Activated CD4-positive, alpha-beta T cell treated with anti-CD3 and anti-CD28 coated beads, Interleukin-2, Interleukin-6, amounts not matched to agents 100 ng/mL and 50 ng/mL, durations not matched to agents 16 hours and 8 hours (primary cell): ENCODE results near the gene CHPF2.

Experiments used
- DNase-seq: peaks from one replicate; pipeline ENCODE4 v3.0.0-alpha.2; 2020

CHPF2 gene

DNA sequence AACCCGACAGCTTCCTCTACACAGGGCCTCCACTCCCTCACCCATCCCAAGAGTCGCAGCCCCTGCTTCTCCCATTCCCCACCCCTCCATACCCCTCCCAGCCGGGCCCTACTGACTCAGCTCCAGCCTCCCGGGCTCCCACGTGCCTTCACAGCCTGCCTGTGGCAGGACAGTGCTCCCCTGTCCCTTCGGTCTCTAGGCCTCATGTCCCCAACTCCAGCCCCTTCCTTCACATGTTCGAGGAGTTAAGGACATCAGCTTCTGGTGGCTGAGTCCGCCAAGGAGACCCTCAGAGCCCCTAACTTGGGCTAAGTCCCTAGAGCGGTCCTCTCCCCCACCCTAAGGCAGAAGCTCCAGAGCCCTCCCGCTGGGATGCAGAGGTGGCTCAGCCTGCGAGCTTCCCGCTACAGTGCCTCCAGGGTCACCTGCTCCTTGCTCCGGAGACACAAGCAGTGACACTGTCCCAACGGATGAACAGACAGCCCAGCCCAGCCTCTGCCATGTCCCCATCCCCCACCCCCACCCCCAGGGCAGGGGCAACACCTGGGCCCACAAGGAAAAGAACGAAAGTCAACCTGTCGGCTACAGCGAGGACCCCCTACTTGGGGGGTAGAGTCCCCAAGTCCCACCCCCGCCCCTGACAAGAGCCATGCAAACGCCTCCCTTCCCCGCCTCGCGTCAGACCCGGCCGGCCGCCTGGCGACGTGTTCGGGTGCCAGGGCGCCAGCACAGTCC is 15.5 kb downstream of the CHPF2 start:
- DNase-seq: no peak

DNA sequence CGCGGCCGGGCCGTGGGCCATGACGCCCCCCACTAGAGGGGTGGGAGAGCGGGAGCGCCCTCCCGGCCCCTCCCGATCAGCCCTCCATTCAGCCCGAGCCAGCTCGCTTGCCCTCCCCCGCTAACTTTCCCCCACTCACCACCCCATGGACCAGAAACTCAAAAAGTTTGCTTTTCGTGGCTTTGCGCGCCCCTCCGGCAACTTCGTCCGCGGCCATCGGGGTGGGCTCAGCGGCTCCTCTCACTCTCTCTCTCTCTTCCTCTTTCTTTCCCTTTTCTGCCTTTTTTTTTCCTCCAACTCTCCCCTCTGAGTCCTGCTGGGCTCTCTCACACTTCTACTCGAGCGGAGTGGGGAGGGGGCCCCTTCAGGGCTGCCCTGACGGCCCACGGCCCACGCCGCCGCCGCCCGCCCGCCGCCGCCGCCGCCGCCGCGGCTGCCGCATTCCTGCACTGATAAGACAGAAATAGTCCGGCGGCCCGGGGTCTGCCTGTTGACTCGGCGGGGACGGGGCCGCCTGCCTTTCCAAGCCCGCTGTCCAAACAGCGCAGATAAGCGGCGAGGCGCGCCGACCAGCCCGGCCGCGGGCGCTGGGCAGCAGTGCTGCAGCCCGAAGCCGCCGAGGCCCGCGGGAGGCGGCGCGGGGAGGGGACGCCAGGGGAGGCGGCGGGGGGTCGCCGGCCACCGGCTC is 16.2 kb downstream of the CHPF2 start, which contains the start of gene SMARCD3:
Gene SMARCD3, minus strand, starts transcription at position 349 of the 688 bp plus-strand sequence. Its CDS starts 132 bp downstream, at position 217.
- DNase-seq: peak; percentile 21

DNA sequence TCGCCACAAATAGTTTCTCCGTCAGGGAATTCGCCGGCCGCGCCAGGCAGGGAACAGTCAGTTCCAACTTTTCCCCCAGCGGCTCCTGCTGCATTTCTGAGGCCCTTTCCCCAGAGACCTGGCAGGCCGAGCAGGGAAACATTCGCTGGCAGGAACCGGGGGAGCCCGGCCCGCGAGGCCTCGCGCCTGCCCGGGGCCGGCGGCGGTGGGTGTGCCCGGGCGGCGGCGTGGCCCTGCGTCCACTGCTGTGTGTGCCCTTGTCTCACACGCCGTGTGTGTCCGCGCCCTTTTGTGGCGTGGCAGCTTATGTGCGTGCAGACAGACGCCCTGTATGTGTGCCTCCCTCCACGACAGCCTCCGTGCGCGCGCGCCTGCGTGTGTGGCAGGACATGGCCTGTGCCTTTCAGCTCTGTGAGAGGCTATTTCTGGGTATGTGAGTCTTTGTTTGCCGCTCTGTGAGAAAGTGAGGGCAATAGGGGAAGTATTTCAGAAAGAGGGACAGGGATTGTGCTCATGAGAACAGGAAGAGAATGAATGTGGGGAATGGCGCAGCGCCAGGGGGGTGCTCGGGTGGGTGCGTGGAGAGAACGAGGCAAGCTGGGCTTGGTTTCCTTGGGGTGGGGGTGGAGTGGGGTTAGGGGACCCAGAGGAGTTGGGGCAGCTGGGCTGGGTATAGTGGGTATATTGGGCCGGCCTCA is 16.9 kb downstream of the CHPF2 start:
- DNase-seq: peak; percentile 32

DNA sequence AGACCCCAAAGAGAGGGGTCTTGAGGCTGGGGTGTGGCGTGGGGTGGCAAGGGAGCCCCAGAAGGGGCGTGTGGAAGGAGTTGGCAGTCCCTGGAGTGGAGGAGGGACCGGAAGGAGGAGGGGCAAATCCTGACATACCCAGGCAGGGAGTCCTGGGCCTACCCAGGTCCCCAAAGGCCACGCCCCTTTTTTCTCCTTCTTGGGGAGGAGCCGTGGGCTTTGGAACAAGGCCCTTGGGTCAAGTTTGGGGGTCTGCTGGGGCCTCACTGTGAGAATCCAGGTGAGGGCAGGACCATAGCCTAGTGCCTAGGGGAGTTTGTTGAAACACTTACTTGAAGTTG is 17.4 kb downstream of the CHPF2 start:
- DNase-seq: no peak

DNA sequence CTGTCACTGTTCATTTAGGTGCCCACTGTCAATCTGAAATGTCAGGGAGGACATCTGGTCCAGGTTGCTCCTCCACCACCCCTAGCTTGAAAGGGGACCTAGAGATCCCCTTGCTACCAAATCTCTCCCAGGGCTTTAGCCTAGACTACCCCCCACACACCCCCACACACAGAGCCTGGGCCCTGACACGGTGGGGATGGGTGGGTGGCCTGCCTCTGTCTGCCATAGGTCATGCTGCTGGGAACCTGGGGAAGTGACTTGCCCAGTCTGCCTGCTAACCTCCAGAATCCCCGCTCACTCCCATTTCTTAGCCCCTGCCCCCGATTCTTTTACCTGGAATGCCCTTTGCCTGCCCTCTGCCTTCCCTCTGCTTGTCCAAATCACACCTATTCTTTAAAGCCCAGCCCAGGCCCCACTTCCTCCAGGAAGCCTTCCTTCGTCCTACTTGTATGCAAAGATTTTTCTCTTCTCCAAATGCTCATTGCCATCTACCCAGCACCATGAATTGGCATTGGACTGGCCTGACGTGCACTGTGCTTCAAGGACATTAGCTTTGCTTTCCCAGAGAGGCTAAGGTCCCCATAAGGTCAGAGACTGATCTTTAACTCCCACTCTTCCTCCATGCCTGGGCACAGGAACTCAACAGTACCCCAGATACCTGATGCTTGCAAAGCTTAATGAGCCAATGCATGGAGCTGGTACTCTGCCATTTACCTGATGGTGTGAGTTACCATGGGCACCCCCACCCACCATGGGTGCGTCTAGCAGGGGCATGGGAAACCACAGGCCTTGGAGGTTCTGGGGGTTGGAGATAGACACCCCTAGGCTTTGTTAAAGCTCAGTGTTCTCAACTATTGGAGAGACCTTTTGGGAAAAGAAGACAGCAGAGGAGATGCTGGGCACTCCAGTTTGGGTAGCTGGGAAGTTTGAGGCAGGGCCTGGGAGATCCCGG is 18.2 kb downstream of the CHPF2 start:
- no peak for DNase-seq

DNA sequence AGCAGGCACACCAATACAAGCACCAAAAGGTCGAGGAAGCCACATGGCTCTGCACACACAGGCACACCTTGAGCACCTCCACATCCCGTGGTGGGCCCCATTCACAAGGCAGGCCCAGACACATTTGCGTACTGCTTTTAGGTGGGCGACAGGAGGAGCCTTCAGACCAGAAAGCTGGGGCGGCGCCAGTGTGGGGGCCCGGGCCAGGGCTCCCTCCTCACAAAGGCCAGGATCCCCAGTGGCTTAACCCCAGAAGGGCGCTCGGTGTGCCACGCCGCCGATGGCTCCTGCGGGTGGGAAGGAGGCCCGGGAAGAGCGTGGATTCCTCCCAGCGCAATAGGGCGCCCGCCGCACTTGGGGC is 19.0 kb downstream of the CHPF2 start:
- DNase-seq: no peak

DNA sequence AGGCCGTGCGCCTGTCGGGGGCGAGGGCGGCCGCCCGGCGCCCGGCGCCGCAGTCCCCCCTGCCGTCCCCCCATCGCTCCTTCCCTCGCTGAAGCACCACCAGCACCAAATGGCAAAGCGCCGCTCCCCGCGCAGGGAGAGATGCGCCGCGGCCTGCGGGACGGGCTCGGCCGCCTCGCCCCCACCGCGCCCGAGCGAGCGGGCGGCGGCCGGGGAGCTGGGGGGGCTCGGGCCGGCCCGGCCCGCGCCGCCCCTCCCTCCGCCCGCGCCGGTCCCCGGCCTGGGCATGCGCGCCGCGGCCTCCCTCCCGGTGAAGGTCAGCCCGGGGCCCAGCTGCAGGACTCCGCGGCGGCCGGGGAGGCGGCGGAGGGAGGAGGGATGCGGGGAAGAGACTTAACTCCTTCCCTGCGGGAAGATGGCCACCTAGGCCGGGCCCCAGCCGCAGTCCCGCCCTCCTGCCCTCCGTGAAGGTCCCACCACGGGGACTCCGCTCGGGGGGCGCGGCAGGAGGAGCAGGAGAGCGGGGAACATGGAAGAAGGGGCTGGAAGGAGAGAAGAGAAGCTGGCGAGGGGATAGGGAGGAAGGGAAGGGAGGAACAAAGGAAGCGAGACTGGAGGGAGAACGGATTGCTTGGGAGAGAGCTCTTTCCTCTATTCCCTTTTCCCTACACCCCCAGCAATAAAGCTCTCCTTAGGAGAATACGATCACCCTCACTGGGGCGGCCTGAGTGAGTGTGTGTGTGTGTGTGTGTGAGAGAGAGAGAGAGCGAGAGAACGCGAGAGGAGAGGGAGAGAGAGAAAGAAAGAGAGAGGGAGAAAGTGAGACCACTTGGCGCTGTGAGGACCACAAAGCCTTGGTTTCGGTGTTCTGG is 19.6 kb downstream of the CHPF2 start:
- DNase-seq: no peak

DNA sequence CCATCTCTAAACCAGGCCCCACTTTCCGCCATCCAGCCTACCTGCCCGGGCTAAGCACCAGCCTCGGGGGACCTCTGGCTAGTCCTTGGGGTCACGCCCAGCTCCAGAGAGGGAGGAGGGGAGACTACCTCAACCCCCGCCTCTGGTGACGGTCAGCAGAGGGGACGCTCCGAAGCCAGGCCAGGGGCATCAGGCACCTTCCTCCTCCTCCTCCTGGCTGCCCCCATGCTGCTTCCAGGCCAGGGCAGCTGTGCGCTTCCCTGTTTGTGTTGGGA is 20.2 kb downstream of the CHPF2 start:
- no peak for DNase-seq

DNA sequence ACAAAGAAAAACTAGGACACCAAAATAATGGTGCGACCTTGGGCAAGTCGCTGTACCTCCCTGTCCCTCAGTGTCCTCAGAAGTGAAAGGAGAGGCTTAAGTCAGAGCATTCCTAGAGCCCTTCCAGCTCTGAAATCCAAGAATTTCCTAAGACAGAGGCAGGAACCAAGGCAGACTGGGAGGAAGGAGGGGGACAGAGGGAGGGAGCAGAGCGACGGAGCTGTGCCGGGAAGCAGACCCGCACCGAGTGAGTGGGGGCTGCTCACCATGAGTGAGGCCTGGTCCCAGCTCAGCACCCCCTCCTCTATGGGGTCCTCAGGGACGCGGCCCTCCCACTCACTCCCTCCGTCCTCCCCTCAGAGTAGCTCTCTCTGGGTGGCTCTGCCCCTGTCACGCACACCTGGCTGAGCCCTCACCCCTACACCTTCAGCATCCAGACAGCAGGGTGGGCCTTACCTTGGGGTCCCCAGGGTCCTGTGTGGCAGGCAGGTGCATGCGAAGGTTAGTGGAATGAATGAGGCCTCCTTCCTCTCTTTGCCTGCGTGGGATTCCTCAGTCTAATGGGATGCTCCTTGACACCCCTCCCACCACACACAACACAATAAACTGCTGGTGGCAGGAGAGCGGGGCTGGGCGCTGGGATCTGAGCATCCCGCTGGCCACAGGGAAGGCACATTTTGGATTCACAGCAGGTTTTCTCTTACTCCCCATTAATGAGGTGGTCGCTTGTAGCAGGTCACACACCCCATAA is 20.9 kb downstream of the CHPF2 start:
- DNase-seq: no peak

DNA sequence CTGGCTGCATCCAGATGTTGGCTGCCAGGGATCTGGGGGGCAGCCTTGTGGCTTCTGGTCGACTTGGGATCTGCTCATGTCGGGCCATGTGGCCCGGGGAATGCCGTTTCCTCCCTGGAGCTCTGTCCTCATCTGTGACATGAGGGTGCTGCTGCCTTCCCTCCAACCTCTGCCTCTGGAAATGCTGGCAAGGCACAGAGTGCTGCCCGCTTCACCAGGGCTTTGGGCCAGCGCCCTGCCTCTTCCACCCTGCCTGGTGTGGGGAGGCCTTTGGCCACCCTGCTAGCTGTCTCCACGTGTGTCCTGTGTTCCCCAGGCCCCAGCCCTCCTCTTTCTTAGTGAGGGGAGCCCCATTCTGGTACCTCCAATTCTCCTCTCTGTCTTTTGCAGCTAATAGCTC is 22.0 kb downstream of the CHPF2 start:
- no peak for DNase-seq

DNA sequence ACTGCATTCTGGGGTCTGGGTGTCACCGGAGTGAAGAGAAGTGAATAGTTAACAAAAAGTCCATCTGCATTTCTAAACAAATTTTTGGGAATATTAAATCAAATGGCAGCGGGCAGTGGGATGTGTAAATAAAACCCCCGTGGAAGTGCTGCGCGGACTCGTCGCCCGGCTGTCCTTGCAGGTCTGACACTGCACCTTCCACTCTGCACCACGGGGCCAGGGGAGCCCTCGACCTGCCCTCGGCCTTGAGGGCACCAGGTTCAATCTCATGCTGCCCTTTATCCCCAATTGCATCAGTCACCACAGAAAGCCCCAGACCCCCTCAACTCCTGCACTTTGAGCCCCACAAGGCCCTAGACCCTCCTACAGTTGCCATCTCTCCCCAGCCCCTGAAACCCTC is 22.6 kb downstream of the CHPF2 start:
- no peak for DNase-seq

DNA sequence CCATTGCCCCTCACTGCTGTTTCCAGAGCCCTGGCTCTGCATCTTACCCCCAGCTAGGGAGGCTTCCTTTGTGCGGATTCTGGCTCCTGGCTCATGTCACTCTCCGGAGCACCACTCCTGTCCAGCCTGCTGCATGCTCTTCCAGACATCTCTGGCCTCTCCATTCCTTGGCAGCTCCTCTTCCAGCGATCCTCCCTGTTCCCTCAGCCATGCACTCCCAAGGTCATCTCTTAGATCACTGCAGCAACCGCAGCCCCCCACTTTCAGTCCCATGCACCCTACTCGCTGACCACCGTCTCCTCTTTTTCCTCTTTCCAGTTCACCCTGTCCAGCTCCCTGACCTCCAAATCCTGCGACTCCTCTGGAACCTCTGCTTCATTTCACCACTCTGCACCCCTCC is 23.1 kb downstream of the CHPF2 start:
- no peak for DNase-seq

DNA sequence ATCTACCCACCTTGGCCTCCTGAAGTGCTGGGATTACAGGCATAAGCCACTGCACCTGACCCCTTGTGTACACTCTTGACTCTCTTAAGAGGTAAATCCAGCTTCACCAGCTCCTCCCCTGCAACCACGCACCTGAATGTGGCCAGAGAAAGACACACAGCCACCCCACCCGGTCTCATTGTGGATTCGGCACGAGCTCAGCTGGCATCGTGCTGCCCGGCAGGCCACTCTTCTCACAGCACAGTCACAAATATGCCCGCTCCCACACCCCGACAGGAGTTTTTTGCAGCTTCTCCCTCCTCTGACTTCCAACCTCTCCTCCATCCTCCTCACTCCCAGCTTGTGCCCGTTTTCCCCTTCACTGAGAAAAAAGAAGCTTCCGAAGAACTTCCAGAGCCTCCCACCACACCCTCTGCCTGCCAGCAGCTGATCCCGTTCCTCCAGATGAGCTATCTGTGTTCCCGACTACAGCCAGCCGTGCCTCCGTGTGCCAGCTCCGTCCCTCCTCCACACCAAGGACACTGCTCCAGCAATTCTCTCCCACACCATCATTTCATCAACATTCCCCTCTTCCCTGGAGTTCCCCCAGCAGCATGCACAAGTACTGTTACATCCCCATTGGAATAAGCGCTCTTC is 24.2 kb downstream of the CHPF2 start:
- no peak for DNase-seq

DNA sequence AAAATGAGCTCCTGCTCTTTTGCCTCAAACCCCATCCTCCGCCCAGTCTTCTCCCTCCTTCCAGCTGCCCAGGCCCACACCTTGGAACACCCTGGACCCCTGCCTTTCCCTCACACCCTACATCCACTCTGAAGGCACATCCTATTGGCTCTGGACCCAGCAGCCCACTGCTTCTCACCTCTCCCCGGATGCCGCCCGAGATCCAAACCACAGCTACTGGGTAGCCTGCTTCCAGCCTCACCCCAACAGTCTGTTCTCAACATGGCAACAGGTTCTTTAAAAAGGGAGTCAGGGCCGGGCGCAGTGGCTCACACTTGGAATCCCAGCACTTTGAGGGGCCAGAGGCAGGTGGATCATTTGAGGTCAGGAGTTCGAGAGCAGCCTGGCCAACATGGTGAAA is 25.7 kb downstream of the CHPF2 start:
- no peak for DNase-seq

DNA sequence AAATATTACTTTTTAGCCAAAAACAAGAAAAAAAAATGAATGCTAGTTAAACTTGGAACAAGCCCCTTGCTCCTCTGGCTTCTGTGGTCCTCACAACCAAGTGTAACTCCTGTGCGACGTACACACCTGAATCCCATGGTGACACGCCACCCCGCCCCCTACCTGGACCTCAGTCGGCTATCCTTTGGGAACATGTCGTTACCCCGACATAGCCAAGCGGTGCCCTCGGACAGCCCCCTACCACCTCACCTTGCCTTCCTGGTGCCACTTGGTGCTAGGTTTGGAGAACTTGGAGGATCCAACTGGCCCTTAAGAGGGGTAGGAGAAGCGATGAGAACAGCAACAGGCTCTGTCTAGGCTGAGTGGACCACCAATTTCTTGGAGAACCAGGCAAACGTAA is 28.2 kb downstream of the CHPF2 start:
- no peak for DNase-seq

DNA sequence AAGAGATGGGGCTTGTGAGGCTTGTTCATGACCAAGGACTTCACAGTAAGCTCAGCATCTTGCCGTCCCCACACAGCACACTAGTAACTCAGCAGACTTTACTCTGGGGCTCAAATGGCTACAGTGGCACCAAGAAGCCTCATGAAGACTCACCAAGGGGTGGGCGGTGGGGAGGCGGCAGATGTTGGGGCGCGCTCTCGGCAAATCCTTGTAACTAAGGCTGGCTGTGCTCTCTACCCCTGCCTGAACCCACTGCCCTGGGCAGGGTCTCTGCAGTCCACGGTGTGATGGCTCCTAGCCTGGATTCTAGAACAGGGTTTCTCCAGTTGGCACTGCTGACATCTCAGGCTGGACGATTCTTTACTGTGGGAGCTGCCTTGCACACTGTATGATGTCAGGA is 28.6 kb downstream of the CHPF2 start:
- DNase-seq: no peak

DNA sequence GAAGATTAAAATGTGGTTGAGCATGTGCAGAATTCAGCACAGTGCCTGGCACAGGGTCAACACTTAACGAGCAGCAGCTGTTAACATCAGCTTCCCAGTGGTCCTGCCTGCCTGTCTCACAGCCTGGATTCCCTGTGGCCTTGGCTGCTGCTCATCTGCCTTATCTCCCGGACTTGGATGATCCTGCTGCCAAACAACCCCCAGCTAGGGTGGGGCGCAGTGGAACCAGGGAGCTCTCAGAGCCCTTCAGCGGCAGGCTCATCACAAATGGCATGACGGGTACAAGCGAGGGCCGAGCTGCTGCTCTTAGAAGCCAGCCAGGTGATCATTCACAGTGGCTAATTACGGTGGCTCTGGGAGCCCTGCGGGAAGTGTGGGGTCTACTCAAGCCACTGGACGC is 29.2 kb downstream of the CHPF2 start:
- no peak for DNase-seq

DNA sequence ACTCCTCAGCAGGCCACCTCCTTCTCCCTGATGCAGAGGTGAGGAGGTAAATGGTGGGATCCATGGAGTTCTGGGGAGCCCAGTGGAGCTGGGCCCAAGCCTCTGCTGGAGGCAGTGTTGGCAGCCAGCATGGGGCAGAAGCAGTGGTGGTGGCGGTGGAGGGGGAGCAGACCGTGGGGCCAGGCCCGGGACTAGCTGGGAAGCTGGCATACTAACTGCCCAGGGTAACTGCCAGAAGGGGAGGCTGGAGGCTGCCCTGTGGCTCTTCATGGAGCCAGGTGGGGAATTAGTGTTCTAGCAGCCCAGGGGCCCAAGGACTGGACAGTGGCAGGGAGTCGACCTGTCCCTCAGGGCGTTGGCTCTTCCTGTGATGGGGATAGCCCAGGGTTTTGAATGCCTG is 32.3 kb downstream of the CHPF2 start:
- DNase-seq: no peak

DNA sequence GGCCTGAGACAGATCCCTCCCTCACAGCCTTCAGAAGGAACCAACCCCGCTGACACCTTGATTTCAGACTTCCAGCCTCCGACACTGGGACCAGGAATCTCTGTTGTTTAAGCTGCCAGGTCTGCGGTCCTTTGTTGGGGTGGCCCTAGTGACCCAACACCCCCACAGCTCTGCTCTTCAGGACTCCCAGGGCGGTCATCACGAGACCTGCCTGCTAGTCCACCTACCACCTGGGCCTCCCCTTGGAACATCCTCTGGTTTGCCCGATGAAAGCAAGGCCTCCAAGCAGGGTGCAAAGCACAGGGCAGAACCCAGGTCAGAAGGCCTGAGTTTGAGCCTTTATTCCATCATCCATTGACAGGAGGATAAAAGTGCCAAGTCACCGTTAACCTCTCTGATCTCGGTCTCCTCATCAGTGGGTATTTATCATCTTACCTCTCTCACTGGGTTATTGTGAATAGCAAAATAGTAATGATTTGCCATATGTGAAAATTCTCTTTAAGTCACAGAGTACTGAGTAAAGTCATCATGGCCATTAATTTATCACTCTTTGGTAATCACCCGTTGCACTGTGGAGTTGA is 33.2 kb downstream of the CHPF2 start:
- no peak for DNase-seq

DNA sequence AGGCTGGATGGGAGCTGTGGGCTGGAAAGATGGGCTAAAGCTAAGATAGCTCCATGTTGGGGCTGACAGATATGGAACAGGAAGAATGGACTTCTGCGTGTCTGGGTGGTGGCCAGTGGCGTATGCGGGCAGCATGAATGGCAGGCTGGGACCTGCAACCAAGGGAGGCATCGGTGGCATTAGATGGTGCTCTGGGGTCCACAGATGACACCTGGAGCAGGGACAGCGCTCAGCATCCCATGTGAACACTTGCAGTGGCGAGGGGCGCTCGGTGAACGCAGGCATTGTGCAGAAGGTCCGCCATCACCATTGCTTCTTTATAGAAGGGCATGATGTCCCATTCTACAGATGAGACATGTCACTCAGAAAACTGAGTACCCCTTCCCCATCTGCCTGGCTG is 37.2 kb downstream of the CHPF2 start:
- no peak for DNase-seq
